OCI-M2 (cell line): Measurements from ENCODE around the gene CAMTA2.
"Not testable (repeated sequence)": the region's sequence is repeated elsewhere in the genome, so short reads cannot be mapped to it uniquely, and the experiment has no call there.

ENCODE experiments used
- DNase-seq: peaks from one replicate; lab custom pipeline; 2025; ENCODE audit not compliant: unreplicated experiment; lab: John Stamatoyannopoulos, UW

The CAMTA2 gene

GRCh38 chr17:4934173-4934979 is 53.1 kb downstream of the CAMTA2 start:
- DNase-seq = no peak

- no peak for DNase-seq
Observed at GRCh38 chr17:4933646-4934045, 53.8 kb downstream of the CAMTA2 start.

- DNase-seq = no peak
Observed at GRCh38 chr17:4932756-4933155, 54.7 kb downstream of the CAMTA2 start.

GRCh38 chr17:4931963-4932362 is 55.5 kb downstream of the CAMTA2 start, which contains the start of gene GP1BA:
GP1BA (plus strand) TSS chr17:4932277; CDS start chr17:4932605, 328 bp downstream.
- DNase-seq = no peak

GRCh38 chr17:4928881-4929280 is 58.6 kb downstream of the CAMTA2 start:
- DNase-seq = no peak

GRCh38 chr17:4926577-4927335 is 60.7 kb downstream of the CAMTA2 start:
- DNase-seq = not testable (repeated sequence)

- no peak for DNase-seq
Observed at GRCh38 chr17:4921320-4921719, 66.2 kb downstream of the CAMTA2 start.

GRCh38 chr17:4920351-4921048 is 67.0 kb downstream of the CAMTA2 start:
- no peak for DNase-seq

- no peak for DNase-seq
Observed at GRCh38 chr17:4919511-4920047, 67.9 kb downstream of the CAMTA2 start.
